ENCODE data around the gene USP38. TPM values are rescaled to one million over a fixed set of nuclear protein-coding genes. Genes with fewer than 3 reads are reported as not detected.

USP38 gene
- total RNA-seq, 1 experiment from 2014 or later: 18.6 TPM

DNA sequence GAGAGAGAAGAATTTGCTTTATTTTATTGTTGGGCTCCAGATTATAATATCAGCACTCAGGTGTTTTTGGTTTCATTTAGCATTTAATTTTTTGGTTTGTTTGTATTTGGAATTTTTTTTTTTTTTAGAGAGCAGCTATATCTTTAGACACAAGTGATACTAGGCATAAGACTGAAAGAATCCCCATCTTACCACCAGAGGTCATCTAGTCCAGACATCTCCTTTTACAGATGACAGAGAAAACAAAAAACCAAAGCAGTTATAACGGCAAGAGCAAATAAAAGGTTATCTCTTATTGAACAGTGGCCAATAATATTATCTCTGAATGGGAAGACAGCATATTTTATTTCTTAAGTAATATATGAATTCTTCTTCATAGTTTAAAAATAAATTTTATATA, 22.8 kb downstream of the USP38 start:
- intact Hi-C loops (cut with micrococcal nuclease): no loop called here
- Histone ChIP-seq H2AFZ (ENCODE audit: low read depth, low read length, poor library complexity, severe bottlenecking) (no peak overlapping the region), H3K4me1 (ENCODE audit: control insufficient read depth in 1 of 2, insufficient read depth in 2 of 2, low read length in 2 of 2) (no peaks in the 10 kb centered on the region), H3K9me3 (ENCODE audit: control insufficient read depth in 1 of 2, insufficient read depth in 1 of 2, low read depth in 1 of 2, low read length in 2 of 2) (no peaks in the 10 kb centered on the region), H3K27ac (ENCODE audit: low read depth, low read length) (no peak overlapping the region), H3K4me3 (replicated peaks in 1 of 2; ENCODE audit: low read depth in 1 of 2, low read length in 2 of 2) (no peak overlapping the region), H3K9me2 (ENCODE audit: insufficient read depth) (no peaks in the 10 kb centered on the region), H3K4me2 (ENCODE audit: low read length) (no peak overlapping the region), H4K20me1 (ENCODE audit: insufficient read depth) (no peaks in the 10 kb centered on the region), H3K79me2 (ENCODE audit: insufficient read depth, low read length) (peaks cover 3% of the 10 kb centered on the region; the same call in 1 of the 2 replicates), H3K27me3 (ENCODE audit: insufficient read depth, low read length) (no peaks in the 10 kb centered on the region), H3K36me3 (ENCODE audit: control insufficient read depth in 1 of 2, insufficient read depth in 2 of 2, low read length in 2 of 2) (peaks cover 4 to 28% of the 10 kb centered on the region in 2 experiments; a peak in 3 of 4 replicates), H3K9ac (ENCODE audit: low read length) (no peak overlapping the region)
- RAD21 ChIA-PET (ENCODE audit: low non-redundant PET in 1 of 2, low total read pairs in 2 of 2, uncharacterized antibody in 2 of 2, unreplicated experiment in 2 of 2): no interaction called here
- ATAC-seq: no peak
- no TSS peak for BruUV-seq (replicated peaks)
- CTCF ChIA-PET: interaction anchor here (0.9 kb wide), 1 partner anchor 272 kb away, joined by 3 read pairs; no protein-coding TSS in a partner anchor
- no peak for DNase-seq (ENCODE audit: low read depth, low spot score)
- POLR2A ChIA-PET: no interaction called here
- TF ChIP-seq EGR1 (IDR thresholded peaks at IDR 0.05; ENCODE audit: low read depth) (no peak), ZBTB33 (IDR thresholded peaks at IDR 0.05; ENCODE audit: extremely low read depth, insufficient replicate concordance, low read length) (no peak), EZH2phosphoT487 (IDR thresholded peaks at IDR 0.05; ENCODE audit: borderline replicate concordance) (no peak), POLR2AphosphoS5 (IDR thresholded peaks at IDR 0.05; ENCODE audit: low read depth, low read length) (no peak), CBX3 (IDR thresholded peaks at IDR 0.05; ENCODE audit: low read depth) (no peak), TCF7L2 (IDR thresholded peaks at IDR 0.05; ENCODE audit: borderline replicate concordance, extremely low read depth, insufficient read depth, insufficient read length) (no peak), EZH2 (IDR thresholded peaks at IDR 0.05) (no peak), RAD21 (IDR thresholded peaks at IDR 0.05; ENCODE audit: low read depth) (peak; percentile 17; the same call in 1 of the 2 replicates), SRF (IDR thresholded peaks at IDR 0.05; ENCODE audit: low read depth) (no peak), POLR2A (IDR thresholded peaks at IDR 0.05; ENCODE audit: borderline replicate concordance, extremely low read depth, insufficient read depth, insufficient read length) (no peak), YY1 (IDR thresholded peaks at IDR 0.05; ENCODE audit: extremely low read depth, insufficient replicate concordance, low read depth, low read length) (no peak), FOSL1 (IDR thresholded peaks at IDR 0.05; ENCODE audit: low read depth) (no peak), MAX (IDR thresholded peaks at IDR 0.05) (no peak), ELF1 (IDR thresholded peaks at IDR 0.05; ENCODE audit: borderline replicate concordance, low read depth) (no peak), REST (IDR thresholded peaks at IDR 0.05; ENCODE audit: low read depth) (no peak)
- TF ChIP-seq, protein P1, sequence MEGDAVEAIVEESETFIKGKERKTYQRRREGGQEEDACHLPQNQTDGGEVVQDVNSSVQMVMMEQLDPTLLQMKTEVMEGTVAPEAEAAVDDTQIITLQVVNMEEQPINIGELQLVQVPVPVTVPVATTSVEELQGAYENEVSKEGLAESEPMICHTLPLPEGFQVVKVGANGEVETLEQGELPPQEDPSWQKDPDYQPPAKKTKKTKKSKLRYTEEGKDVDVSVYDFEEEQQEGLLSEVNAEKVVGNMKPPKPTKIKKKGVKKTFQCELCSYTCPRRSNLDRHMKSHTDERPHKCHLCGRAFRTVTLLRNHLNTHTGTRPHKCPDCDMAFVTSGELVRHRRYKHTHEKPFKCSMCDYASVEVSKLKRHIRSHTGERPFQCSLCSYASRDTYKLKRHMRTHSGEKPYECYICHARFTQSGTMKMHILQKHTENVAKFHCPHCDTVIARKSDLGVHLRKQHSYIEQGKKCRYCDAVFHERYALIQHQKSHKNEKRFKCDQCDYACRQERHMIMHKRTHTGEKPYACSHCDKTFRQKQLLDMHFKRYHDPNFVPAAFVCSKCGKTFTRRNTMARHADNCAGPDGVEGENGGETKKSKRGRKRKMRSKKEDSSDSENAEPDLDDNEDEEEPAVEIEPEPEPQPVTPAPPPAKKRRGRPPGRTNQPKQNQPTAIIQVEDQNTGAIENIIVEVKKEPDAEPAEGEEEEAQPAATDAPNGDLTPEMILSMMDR (IDR thresholded peaks at IDR 0.05 in 2 of 3, conservative IDR thresholded peaks at IDR 0.05 in 1 of 3; ENCODE audit: borderline replicate concordance in 1 of 3, insufficient read depth in 1 of 3, low read depth in 2 of 3, low read length in 2 of 3): peak in 2 of 3 experiments; percentile 7 to 20; a peak in 2 of 6 replicates
- TF ChIP-seq, protein P2, sequence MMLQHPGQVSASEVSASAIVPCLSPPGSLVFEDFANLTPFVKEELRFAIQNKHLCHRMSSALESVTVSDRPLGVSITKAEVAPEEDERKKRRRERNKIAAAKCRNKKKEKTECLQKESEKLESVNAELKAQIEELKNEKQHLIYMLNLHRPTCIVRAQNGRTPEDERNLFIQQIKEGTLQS (IDR thresholded peaks at IDR 0.05): no peak
